Stimulated activated CD4-positive, alpha-beta T cell treated with anti-CD3 and anti-CD28 coated beads, Interleukin-15, amount 100 ng/mL, for 24 hours (primary cell): Measurements from ENCODE around the gene ST7L.
"Not testable (repeated sequence)": the region's sequence is repeated elsewhere in the genome, so short reads cannot be mapped to it uniquely, and the experiment has no call there.

Experiments used
- DNase-seq: peaks from one replicate; pipeline ENCODE4 v3.0.0-alpha.2; 2020

Gene ST7L

DNA sequence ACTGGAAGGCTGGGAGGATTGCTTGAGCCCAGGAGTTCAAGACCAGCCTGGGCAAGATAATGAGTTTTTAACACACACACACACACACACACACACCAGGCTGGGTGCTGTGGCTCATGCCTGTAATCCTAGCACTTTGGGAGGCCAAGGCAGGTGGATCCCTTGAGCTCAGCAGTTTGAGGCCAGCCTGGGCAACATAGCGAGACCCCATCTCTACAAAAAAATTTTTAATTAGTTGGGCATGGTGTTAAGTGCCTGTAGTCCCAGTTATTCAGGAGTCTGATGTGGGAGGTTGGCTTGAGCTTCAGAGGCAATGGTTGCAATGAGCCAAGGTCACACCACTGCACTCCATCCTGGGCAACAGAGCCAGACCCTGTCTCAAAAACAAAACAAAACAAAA lies 132.9 kb downstream of the ST7L start:
- not testable (repeated sequence) for DNase-seq

DNA sequence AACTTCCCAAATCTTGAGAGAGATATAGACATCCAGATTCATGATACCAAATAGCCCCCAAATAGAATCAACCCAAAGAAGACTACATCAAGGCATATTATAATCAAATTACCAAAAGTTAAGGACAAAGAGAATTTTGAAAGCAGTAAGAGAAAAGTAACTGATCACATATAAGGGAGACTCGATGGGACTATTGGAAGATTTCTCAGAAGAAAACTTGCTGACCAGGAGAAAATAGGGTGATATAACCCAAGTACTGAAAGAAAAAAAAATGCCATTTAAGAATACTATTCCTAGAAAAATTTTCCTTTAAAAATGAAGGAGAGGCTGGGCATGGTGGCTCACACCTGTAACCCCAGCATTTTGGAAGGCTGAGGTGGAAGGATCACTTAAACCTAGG lies 140.6 kb downstream of the ST7L start:
- no peak for DNase-seq

DNA sequence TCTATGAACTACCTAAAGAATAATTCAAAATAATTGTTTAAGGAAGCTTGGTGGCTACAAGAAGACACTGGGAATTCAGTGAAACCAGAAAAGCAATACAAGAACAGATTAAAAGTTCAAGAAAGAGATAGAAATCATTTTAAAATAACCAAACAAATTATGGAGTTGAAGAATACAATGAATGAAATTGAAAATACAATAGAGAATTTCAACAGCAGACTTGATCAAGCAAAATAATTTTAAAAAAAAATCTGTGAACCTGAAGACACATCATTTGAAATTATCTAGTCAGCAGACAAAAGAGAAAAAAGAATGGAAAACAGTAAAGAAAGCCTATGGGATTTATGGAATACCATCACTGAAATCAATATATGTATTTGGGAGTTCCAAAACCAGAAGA lies 141.4 kb downstream of the ST7L start:
- DNase-seq = no peak
